Gastrocnemius medialis (tissue), 4 donors: Measurements from ENCODE around the gene CLIC1. TPM values are rescaled to one million over a fixed set of nuclear protein-coding genes. Genes with fewer than 3 reads are reported as not detected.

ENCODE experiments used
- ATAC-seq, 2 donors: fragments of 150-250 bp; one replicate each; pipeline ENCODE4 v1.9.1; 2016
- DNase-seq, 2 donors: peaks; one replicate each; pipeline ENCODE4 v3.0.0-alpha.2; 2019
- H3K27ac ChIP-seq, 4 donors: fragments of 200-600 bp; sonication (generic); 1 replicate in 1 of 4; 2 replicates in 3 of 4; pipeline ENCODE4 v1.5.1; 2016 to 2018; ENCODE audit warnings: mild to moderate bottlenecking in 2 of 4, moderate library complexity in 1 of 4
- H3K27me3 ChIP-seq, 3 donors: fragments of 200-600 bp; sonication (generic) in 2 of 3; 1 replicate in 1 of 3; 2 replicates in 2 of 3; pipeline versions ENCODE4 v1.5.1 to v1.6.0; 2016 to 2019; ENCODE audit warnings: mild to moderate bottlenecking in 1 of 3, moderate library complexity in 1 of 3
- H3K36me3 ChIP-seq, 2 donors: fragments of 200-600 bp; sonication (generic) in 1 of 2; one replicate each; pipeline ENCODE4 v1.5.1; 2017 to 2018
- H3K4me1 ChIP-seq, 2 donors: fragments of 200-600 bp; sonication (generic) in 1 of 2; one replicate each; pipeline ENCODE4 v1.5.1; 2016 to 2017; ENCODE audit warnings: mild to moderate bottlenecking in 2 of 2
- H3K4me3 ChIP-seq, 4 donors: fragments of 200-600 bp; sonication (generic) in 3 of 4; 1 replicate in 1 of 4; 2 replicates in 3 of 4; pipeline ENCODE4 v1.5.1; 2016 to 2019; ENCODE audit warnings: mild to moderate bottlenecking in 2 of 4
- H3K9me3 ChIP-seq, 3 donors: fragments of 200-600 bp; sonication (generic) in 2 of 3; 1 replicate in 1 of 3; 2 replicates in 2 of 3; pipeline ENCODE4 v1.5.1; 2016 to 2019
- POLR2A ChIP-seq, 2 donors: fragments of 450-650 bp; IDR thresholded peaks; one replicate each; pipeline ENCODE4 v1.6.1; 2017; ENCODE audit warnings: antibody characterized with exemption in 2 of 2, mild to moderate bottlenecking in 2 of 2, moderate library complexity in 2 of 2
- in situ Hi-C, 4 donors: fragments of 200-750 bp; cut with MboI; loops; one replicate each; pipeline versions ENCODE4 v1.15.0 to v1.8.0; 2017; ENCODE audit warnings: low sequenced_read_pairs in 4 of 4
- intact Hi-C: fragments of 100-400 bp; cut with DNase I; formaldehyde crosslinking; loops from one replicate; pipeline ENCODE4 v1.15.1; 2023; ENCODE audit warnings: low total_unique reads
- total RNA-seq, 4 donors: library from RNA; depleted of rRNA; stranded (reverse); fragments of >200 nt; gene quantifications; one replicate each; pipeline versions ENCODE4 v1.1.0 to v1.2.3, GENCODE V29; 2016
- TF ChIP-seq, protein P1 (sequence below), 5 experiments: fragments of 450-650 bp in 3 of 5; fragments of 200-600 bp in 2 of 5; sonication (generic) in 2 of 5; IDR thresholded peaks in 4 of 5; conservative IDR thresholded peaks in 1 of 5; 1 replicate in 4 of 5; 2 replicates in 1 of 5; pipeline ENCODE4 v1.5.1; 2016 to 2019; ENCODE audit warnings: antibody characterized with exemption in 5 of 5, mild to moderate bottlenecking in 3 of 5, moderate library complexity in 3 of 5

The CLIC1 gene
- total RNA-seq, 4 donors from 2014 or later = 20.9 to 41.3 (median 26.3) TPM

DNA sequence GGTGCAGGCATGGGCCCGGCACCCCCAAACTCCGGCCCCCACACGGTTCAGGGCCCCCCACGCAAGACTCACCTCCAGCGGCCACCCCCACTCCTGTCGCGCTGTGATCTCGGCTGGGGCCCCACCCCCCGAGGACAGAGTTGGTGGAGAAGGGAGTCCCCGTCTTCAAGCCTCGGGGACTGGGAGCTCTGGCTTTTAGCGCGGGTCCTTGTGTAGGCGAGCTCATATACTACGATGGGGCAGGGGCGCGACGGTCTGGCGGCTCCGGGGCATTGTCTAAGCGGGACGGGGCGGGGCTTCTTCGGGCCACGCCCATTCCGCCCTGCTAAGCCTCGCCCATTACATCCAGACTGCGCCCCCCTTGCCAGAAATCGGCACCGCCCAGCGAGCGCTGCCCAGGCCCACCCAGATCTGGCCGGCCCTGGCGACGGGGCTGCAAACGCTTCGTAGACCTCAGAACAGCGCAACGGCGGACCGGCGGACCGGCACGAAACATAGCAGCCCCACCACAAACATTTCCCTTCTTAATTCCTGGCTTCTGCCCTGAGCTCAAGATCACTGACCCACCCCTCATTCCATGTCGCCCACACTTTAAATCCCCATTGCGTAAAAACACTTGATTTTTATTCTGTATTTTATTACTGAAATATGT is 6.2 kb downstream of the CLIC1 start:
- Histone ChIP-seq H3K36me3 (peaks cover 0 to 15% of the 10 kb centered on the region in 2 donors), H3K9me3 (no peaks in the 10 kb centered on the region), H3K4me3 (peak overlapping the region; percentile 62 to 95 (median 85)), H3K27ac (peak overlapping the region; percentile 78 to 92 (median 88)), H3K27me3 (peaks cover 0 to 4% (median 3%) of the 10 kb centered on the region in 3 donors), H3K4me1 (peaks cover 13% of the 10 kb centered on the region in 2 donors)
- DNase-seq (peak; percentile 58 to 75), ATAC-seq (peak; percentile 66 to 70)
- TF ChIP-seq, protein P1, sequence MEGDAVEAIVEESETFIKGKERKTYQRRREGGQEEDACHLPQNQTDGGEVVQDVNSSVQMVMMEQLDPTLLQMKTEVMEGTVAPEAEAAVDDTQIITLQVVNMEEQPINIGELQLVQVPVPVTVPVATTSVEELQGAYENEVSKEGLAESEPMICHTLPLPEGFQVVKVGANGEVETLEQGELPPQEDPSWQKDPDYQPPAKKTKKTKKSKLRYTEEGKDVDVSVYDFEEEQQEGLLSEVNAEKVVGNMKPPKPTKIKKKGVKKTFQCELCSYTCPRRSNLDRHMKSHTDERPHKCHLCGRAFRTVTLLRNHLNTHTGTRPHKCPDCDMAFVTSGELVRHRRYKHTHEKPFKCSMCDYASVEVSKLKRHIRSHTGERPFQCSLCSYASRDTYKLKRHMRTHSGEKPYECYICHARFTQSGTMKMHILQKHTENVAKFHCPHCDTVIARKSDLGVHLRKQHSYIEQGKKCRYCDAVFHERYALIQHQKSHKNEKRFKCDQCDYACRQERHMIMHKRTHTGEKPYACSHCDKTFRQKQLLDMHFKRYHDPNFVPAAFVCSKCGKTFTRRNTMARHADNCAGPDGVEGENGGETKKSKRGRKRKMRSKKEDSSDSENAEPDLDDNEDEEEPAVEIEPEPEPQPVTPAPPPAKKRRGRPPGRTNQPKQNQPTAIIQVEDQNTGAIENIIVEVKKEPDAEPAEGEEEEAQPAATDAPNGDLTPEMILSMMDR (IDR thresholded peaks at IDR 0.05 in 4 of 5, conservative IDR thresholded peaks at IDR 0.05 in 1 of 5) = no peak
- TF ChIP-seq POLR2A (IDR thresholded peaks at IDR 0.05) = peak; percentile 21 to 64
- intact Hi-C loops (loop anchor here (1.0 to 10.0 kb wide), 3 partner anchors 27 to 245 kb away; partner anchors contain the start of genes ABHD16A and DXO), in situ Hi-C loops (no loop called here)

DNA sequence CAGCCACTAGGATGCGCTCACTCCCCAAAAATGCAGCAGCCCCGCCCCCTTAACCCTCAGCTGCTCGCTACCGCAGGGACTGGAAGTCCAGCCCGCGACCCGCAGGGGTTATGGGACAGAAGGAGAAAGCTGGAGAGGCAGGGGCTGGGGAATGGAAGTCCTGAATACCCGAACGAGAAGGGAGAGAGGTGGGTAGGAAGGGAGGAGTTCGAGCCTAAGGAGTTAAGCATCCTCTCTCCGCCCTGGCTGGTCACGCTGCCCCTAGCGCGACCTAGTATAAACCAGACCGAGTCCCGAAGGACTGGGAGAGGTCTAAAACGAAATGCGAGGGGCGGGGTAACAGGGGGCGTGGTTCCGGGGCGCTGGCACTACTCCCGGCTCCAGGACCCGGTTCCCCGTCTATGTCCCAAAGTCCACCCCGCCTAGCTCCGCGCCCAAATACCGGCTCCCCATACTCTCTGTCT is 6.8 kb downstream of the CLIC1 start:
- intact Hi-C loops (loop anchor here (1.0 kb wide), 1 partner anchor 26 kb away; the partner anchor contains the start of gene ABHD16A), in situ Hi-C loops (no loop called here)
- Histone ChIP-seq H3K4me1 (peaks cover 9 to 11% of the 10 kb centered on the region in 2 donors), H3K4me3 (peak overlapping the region; percentile 62 to 95 (median 85)), H3K27ac (peak overlapping the region; percentile 78 to 92 (median 88)), H3K27me3 (peaks cover 0 to 3% (median 0%) of the 10 kb centered on the region in 3 donors), H3K9me3 (no peaks in the 10 kb centered on the region), H3K36me3 (peaks cover 0 to 15% of the 10 kb centered on the region in 2 donors)
- DNase-seq (peak; percentile 71 to 84), ATAC-seq (peak; percentile 75 to 83)
- peak in 1 of 2 donors; percentile 16 for TF ChIP-seq POLR2A (IDR thresholded peaks at IDR 0.05)
- TF ChIP-seq, protein P1 (IDR thresholded peaks at IDR 0.05 in 4 of 5, conservative IDR thresholded peaks at IDR 0.05 in 1 of 5) = peak in 4 of 5 experiments; percentile 20 to 64 (median 42)

DNA sequence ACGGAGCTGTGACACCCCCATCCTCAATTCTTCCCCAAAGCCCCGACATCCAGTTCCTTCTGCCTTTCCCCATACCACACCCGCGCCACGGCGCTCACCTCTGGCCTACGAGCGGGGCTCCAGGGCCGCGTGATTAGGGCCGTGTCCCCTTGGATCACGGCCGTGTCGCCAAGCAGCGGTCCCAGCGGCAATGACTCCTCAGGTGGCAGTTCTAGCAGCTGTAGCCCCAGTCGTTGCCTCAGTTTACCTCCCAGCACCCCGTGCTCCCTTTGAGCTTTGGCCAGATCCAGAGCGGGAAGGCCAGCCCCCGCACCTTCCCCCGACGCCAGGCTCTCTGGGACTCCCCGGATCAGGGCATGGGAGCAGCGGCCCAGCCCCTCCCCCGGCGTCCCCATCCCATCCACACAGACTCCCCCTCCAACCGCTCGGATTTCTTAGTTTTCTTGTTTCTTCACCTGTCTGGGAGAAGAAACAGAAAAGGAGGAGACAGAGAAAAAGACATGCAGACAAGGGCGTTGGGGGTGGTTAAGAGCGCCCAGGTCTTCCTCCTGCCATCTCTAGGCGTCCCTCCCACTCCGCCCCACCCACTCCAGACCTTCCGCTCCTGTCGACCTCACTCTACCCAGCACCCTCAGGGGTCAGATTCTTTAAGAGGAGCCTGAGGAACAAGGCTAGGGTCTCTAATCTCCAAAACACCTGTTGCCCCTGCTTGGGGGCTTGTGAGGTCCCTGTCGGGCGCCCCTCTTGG is 7.4 kb downstream of the CLIC1 start, which contains the start of gene DDAH2:
Gene DDAH2, minus strand, starts transcription at position 533 of the 748 bp plus-strand sequence. Its CDS starts 138 bp downstream, at position 395.
- Histone ChIP-seq H3K36me3 (peaks cover 0 to 15% of the 10 kb centered on the region in 2 donors), H3K9me3 (no peaks in the 10 kb centered on the region), H3K27me3 (peaks cover 0 to 3% (median 0%) of the 10 kb centered on the region in 3 donors), H3K27ac (peak within 1 kb of the TSS; percentile 78 to 92 (median 88)), H3K4me1 (peaks cover 7 to 8% of the 10 kb centered on the region in 2 donors), H3K4me3 (peak within 1 kb of the TSS; percentile 62 to 95 (median 85))
- peak; percentile 27 to 49 for ATAC-seq
- no peak for TF ChIP-seq POLR2A (IDR thresholded peaks at IDR 0.05)
- TF ChIP-seq, protein P1 (IDR thresholded peaks at IDR 0.05 in 4 of 5, conservative IDR thresholded peaks at IDR 0.05 in 1 of 5) = peak in 1 of 5 experiments; percentile 58
- intact Hi-C loops = loop anchor here (1.0 kb wide), 1 partner anchor 26 kb away; the partner anchor contains the start of gene ABHD16A
- in situ Hi-C loops = no loop called here
- DNase-seq = no peak

DNA sequence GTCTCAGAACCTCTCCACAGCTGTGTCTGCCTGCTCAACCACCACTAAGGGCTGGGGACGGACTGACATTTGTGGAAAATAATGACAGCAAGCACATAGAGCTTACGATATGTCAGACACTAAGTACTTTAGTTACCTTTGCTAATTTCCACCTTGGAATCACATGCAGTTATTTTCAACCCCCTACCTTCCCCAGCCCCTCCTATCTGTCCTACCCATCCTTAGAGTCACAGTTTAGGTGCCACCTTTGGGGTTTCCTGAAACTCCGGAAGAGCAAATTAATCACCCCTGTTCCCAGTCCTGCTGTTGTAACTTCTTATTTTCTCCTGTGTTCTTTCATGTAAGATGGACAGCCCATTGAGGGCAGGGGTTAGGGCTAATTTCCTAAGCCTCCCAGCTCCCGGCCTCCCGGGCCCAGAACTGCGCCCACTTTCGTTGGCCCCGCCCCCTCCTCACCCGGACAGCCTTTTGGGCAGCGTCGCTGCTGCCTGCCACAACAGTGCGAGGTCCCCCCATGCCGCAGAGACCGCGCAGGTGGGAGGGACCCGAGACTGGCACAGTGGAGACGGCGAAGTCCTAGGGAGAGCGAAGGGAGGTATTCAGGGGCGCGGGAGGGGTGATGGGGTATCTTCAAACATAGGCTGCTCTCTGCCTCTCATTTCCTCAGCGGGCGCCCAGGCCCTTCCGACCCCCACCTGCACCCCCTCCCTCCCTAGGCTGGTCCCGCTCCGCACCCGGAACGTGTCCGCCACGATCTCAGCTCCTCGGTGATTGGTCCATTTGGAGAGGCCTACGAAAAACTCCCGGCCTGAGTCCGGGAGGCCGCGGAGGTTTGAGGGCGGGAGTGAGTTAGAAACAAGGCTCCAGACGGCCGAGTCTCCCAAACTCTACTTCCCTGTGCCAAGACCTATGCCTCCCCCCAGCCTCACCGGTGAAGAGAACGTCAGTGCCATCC is 8.3 kb downstream of the CLIC1 start:
- in situ Hi-C loops (no loop called here), intact Hi-C loops (no loop called here)
- no peak for TF ChIP-seq POLR2A (IDR thresholded peaks at IDR 0.05)
- no peaks in the 10 kb centered on the region for H3K9me3 ChIP-seq
- ATAC-seq (no peak), DNase-seq (no peak)
- peaks cover 7 to 8% of the 10 kb centered on the region in 2 donors for H3K4me1 ChIP-seq
- H3K36me3 ChIP-seq = peaks cover 0 to 7% of the 10 kb centered on the region in 2 donors
- peaks cover 0 to 3% (median 0%) of the 10 kb centered on the region in 3 donors for H3K27me3 ChIP-seq
- peak overlapping the region; percentile 62 to 95 (median 85) for H3K4me3 ChIP-seq
- peak overlapping the region; percentile 78 to 92 (median 88) for H3K27ac ChIP-seq
